Measurements from ENCODE around the gene OVAAL. TPM values are rescaled to one million over a fixed set of nuclear protein-coding genes. Genes with fewer than 3 reads are reported as not detected.

Gene OVAAL
- total and polyA plus RNA-seq, 2 of the 8 experiments (the other 6 are each of a cell fraction or from before 2014, with no cell fraction given): not detected

DNA sequence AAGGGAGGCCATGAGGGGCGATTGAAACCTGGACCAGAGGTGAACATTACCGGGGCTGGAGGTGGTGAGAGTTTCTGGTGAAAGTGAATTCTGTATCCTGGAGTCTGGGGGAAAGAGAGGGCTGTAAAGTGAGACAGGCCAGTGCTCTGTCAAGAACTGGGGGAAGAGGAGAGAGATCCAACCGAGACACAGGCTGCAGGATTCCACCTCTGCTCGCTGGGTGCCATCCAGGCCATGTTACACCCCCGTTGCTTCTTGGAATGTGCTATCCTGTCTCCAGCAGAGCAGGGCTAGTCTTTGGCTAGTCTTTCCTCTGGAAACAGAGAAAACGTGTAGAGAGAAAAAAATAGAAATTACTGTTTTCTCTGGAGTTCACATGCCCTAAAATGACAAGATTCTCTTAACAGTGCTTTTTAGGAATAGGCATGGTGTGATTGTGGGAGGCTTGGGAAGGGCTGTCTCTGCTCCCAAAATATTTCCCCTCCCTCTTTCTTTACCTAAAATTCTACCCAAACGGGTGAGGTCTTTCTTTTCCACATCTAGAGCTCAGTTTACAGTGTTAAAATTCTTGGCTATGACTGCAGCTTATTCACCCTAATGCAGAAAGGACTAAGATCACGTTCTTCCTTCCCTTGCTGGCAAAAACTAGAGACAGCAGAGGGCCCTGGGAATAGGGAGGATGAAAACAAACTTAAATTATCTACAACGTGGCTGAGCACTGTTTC, 16.5 kb upstream of the OVAAL start:
- H3K14ac ChIP-seq (ENCODE audit: insufficient read length): no peak overlapping the region
- H3K9me3 ChIP-seq (ENCODE audit: insufficient read depth in 2 of 2, low read depth in 1 of 2, low read length in 1 of 2): no peaks in the 10 kb centered on the region
- H3K4me3 ChIP-seq (ENCODE audit: extremely low read depth in 1 of 4, insufficient read depth in 2 of 4, low read depth in 3 of 4, low read length in 4 of 4): no peak overlapping the region
- no peak overlapping the region for H3K23ac ChIP-seq (ENCODE audit: insufficient read length)
- no peaks in the 10 kb centered on the region for H3K79me2 ChIP-seq (ENCODE audit: control insufficient read depth in 1 of 2, insufficient read depth in 2 of 2, low read length in 2 of 2)
- H2BK20ac ChIP-seq (ENCODE audit: low read length): no peak overlapping the region
- H3K9ac ChIP-seq (replicated peaks in 1 of 4; ENCODE audit: extremely low read depth in 1 of 4, low read depth in 3 of 4, low read length in 3 of 4): no peak overlapping the region
- H4K8ac ChIP-seq (ENCODE audit: extremely low read depth, insufficient read depth, low read length): no peak overlapping the region
- H3K27ac ChIP-seq (ENCODE audit: low read depth, low read length): no peak overlapping the region
- 38% methylated on average over 9 of the region's 9 CpGs; no CpG with 5 or more reads in 1 of the 2 experiments for WGBS, 2 experiments (ENCODE audit: extremely low coverage in 1 of 2, insufficient coverage in 1 of 2, insufficient read length in 1 of 2, insufficient replicate concordance in 2 of 2, low coverage in 1 of 2, low lambda C conversion rate in 2 of 2, missing lambda C conversion rate in 1 of 2)
- H3K79me1 ChIP-seq (ENCODE audit: low read depth, low read length): no peaks in the 10 kb centered on the region
- no peaks in the 10 kb centered on the region for H3K36me3 ChIP-seq (ENCODE audit: control insufficient read depth in 2 of 4, insufficient read depth in 4 of 4, low read length in 3 of 4)
- no peaks in the 10 kb centered on the region for H4K20me1 ChIP-seq (replicated peaks in 1 of 2; ENCODE audit: control insufficient read depth in 1 of 2, insufficient read depth in 2 of 2, low read length in 2 of 2)
- H2BK15ac ChIP-seq (ENCODE audit: low read length): no peak overlapping the region
- H3K18ac ChIP-seq (ENCODE audit: extremely low read depth, low read length): no peak overlapping the region
- no peak overlapping the region for H4K91ac ChIP-seq (replicated peaks; ENCODE audit: insufficient read length, low read length)
- H3K4me2 ChIP-seq (ENCODE audit: insufficient read depth in 1 of 2, low read depth in 2 of 2, low read length in 2 of 2): peak overlapping the region in 1 of 2 experiments; percentile 9; a peak in 2 of 4 replicates
- peak; percentile 24 for FAIRE-seq
- no peak for DNase-seq (ENCODE audit: low read depth in 1 of 2, low spot score in 2 of 2)
- H3K4me1 ChIP-seq (replicated peaks in 1 of 4; ENCODE audit: control insufficient read depth in 3 of 4, insufficient read depth in 4 of 4, low read length in 3 of 4): peaks cover 0 to 8% (median 3%) of the 10 kb centered on the region in 4 experiments
- no peaks in the 10 kb centered on the region for H3K23me2 ChIP-seq (ENCODE audit: low read depth, low read length)
- H2BK120ac ChIP-seq (replicated peaks; ENCODE audit: low read depth, low read length): no peak overlapping the region
- POLR2A ChIA-PET (ENCODE audit: partially characterized antibody): no interaction called here
- CTCF ChIA-PET (ENCODE audit: partially characterized antibody): interaction anchor here (1.0 kb wide), 3 partner anchors 14 to 320 kb away, joined by 3 read pairs; no protein-coding TSS in a partner anchor
- 0 out of 2 replicates have a peak, but pooled peaks have one; percentile 14 for TF ChIP-seq SP1 (IDR thresholded peaks at IDR 0.05; ENCODE audit: low read depth, low read length)
- no peak for TF ChIP-seq KDM5A (IDR thresholded peaks at IDR 0.05; ENCODE audit: low read length)
- TF ChIP-seq YY1 (IDR thresholded peaks at IDR 0.05; ENCODE audit: low read depth, low read length): 0 out of 2 replicates have a peak, but pooled peaks have one; percentile 17
- TF ChIP-seq TCF12 (IDR thresholded peaks at IDR 0.05; ENCODE audit: low read depth, low read length): no peak
- peak; percentile 74 for TF ChIP-seq TEAD4 (IDR thresholded peaks at IDR 0.05; ENCODE audit: low read depth, low read length)
- 0 out of 3 replicates have a peak, but pooled peaks of 1 of the 2 experiments have one; percentile 44 for TF ChIP-seq POLR2A (IDR thresholded peaks at IDR 0.05; ENCODE audit: control extremely low read depth in 1 of 2, low read depth in 2 of 2, low read length in 2 of 2)
- TF ChIP-seq TAF7 (optimal IDR thresholded peaks at IDR 0.05; ENCODE audit: borderline replicate concordance, low read depth, low read length): peak; percentile 36
- peak overlapping the region; percentile 91 for H2AFZ ChIP-seq (ENCODE audit: low read length)
- no peaks in the 10 kb centered on the region for H3K27me3 ChIP-seq (replicated peaks in 1 of 4; ENCODE audit: control insufficient read depth in 3 of 4, extremely low read depth in 1 of 4, insufficient read depth in 3 of 4, low read length in 3 of 4)
- no peak overlapping the region for H3K56ac ChIP-seq (replicated peaks; ENCODE audit: insufficient read length, low read depth, low read length)
- no peak overlapping the region for H4K5ac ChIP-seq (ENCODE audit: insufficient read length, low read depth, low read length)
- H3K4ac ChIP-seq (replicated peaks; ENCODE audit: insufficient read length, low read depth, low read length): no peak overlapping the region
- no peak overlapping the region for H2BK5ac ChIP-seq (ENCODE audit: low read depth, low read length)
- H2BK12ac ChIP-seq (ENCODE audit: low read depth, low read length): no peak overlapping the region
- H2AK5ac ChIP-seq (ENCODE audit: low read depth, low read length): no peak overlapping the region
